Measurements from ENCODE around the gene PCGF1.
A peak's percentile ranks its signal among the peaks of the same experiment; 100 is the strongest.
"Not testable (repeated sequence)": the region's sequence is repeated elsewhere in the genome, so short reads cannot be mapped to it uniquely, and the experiment has no call there.

Gene PCGF1

GRCh38 chr2:74499940-74500577 is 7.4 kb downstream of the PCGF1 start:
- no peak for DNase-seq (ENCODE audit: low read depth in 3 of 3, low spot score in 1 of 3)

- no peak for DNase-seq (ENCODE audit: low read depth in 3 of 3, low spot score in 1 of 3)
These were observed 8.1 kb downstream of the PCGF1 start, which contains the start of gene LBX2 for GRCh38 chr2:74499267-74499939. LBX2 (minus strand) TSS chr2:74499603; CDS start chr2:74499537, 66 bp downstream.

- DNase-seq (ENCODE audit: low read depth in 3 of 3, low spot score in 1 of 3) = no peak
These were observed 8.8 kb downstream of the PCGF1 start for GRCh38 chr2:74498500-74499266.

DNA sequence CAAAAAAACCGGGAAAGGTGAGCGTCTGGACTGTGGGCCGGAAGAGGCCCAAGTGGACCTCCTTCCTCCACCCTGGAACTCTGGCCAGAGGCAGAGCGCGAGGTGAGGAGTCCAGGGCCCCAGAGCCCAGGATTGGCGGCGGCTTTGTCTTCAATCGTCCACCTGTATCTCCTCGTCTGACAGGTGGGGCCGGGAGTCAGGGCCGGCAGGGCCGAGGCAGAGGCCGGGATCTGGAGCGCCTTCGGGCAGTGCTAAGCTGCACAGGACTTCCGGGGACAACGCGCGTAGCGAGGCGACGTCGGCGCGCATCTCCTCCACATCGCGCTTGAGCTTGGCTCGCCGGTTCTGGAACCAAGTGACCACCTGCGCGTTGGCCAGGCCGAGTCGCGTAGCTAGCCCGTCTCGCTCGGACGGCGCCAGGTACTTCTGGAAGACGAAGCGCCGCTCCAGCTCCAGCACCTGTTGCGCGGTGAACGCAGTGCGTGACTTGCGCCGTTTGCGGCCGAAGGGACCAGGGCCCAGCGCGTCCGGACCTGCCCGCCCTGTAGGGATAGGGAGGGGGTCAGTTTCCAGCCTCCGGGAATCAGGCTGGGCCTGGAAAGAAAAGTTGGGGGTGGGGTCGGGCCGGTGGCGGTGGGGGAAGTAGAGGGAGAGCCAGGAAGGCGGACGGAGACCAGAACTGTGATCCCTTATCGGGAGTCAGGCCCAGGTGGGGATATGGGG is 9.6 kb downstream of the PCGF1 start:
- no peak for DNase-seq (ENCODE audit: low read depth in 3 of 3, low spot score in 1 of 3)

GRCh38 chr2:74496997-74497776 is 10.3 kb downstream of the PCGF1 start:
- no peak for DNase-seq (ENCODE audit: low read depth in 3 of 3, low spot score in 1 of 3)

GRCh38 chr2:74495440-74495839 is 12.1 kb downstream of the PCGF1 start:
- DNase-seq (ENCODE audit: low read depth in 3 of 3, low spot score in 1 of 3) = no peak

DNA sequence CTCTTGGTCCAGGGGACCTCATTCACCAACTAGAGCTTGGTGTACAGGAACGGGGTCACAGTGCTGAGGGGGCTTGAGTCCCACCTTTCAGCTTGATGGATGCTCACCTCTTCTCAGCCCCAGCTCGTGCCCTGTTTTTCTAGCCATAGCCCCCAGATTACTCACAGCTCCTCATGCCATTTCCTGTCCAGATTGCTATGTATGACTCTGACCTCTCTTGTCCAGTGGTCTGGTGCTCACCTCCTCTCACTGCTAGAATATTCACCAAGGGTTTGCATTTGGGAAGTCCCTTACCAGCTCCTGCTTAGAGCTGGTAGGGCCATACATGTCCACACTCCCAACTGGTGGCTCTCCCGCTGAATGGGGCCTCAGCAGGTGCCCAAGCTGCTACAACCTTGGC is 13.9 kb downstream of the PCGF1 start:
- DNase-seq (ENCODE audit: low read depth in 3 of 3, low spot score in 1 of 3) = no peak

DNA sequence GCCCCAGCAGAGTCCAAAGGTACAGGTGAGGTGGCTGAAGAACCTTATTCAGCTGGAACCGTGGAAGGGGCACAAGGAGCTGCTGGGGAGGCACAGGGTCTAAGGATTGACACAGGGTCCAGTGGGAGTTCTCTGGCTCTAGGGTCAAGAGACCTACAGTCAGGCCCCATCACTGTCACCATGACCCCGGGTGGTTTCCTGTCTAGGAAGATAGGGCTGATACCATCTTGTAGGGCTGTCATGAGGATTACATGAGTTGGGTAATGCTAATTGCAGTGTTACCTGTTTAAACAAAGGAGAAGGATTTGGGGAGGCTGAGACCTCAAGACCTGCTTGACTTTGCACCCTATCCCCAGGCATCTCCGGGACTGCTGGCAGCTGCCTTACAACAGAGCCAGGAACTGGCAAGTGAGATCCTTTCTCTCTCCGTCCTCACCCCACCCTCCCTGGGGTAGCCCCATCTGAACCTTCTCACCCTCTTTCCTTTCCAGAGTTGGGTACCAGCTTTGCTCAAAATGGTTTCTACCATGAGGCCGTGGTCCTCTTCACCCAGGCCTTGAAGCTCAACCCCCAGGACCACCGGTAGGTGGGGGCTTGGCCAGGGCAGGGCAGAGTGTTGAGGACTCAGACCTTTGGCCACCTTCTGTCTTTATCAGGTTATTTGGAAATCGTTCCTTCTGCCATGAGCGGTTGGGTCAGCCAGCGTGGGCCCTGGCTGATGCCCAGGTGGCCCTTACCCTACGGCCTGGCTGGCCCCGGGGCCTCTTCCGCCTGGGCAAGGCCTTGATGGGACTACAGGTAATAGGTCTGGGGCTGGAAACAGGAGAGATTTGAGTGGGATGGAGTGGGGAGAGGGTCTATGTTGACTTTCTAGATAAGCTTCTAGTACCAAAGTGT is 15.6 kb downstream of the PCGF1 start:
- no peak for DNase-seq (ENCODE audit: low read depth in 3 of 3, low spot score in 1 of 3)

DNA sequence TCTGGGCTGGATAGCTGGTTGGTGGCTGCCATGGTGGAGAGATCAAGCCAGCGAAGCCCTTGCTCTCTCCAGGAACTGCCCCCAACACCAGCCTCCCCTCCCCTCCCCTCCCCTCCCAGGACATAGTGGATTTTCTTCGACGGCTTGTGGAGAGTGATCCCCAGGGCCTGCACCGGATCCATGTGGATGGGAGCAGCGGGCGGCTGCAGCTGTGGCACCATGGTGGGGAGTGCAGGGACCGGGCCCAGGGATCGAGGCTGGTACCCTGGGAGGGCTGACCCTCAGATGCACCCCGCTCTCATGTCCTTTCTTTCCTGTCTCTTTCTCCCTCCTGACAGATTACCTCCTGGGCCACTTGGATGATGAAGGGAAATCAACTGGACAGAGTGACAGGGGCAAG is 17.6 kb downstream of the PCGF1 start:
- no peak for DNase-seq (ENCODE audit: low read depth in 3 of 3, low spot score in 1 of 3)

- DNase-seq (ENCODE audit: low read depth in 3 of 3, low spot score in 1 of 3) = no peak
These were observed 18.6 kb downstream of the PCGF1 start for GRCh38 chr2:74488643-74489481.

DNA sequence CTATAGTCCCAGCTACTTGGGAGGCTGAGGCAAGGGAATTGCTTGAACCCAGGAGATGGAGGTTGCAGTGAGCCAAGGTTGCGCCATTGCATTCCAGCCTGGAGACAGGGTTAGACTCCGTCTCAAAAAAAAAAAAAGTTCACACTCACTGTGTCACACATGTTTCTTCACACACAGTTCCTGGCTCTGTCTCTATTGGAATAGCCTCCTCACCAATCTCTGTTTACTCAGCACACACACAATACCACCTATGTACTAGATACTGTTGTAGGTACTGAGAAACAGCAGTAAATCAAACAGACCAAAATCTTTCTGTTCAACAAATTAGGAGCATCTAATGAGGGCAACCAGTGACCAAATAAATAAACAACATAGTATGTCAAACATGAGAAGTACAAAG is 21.4 kb downstream of the PCGF1 start:
- no peak for DNase-seq (ENCODE audit: low read depth in 3 of 3, low spot score in 1 of 3)

DNA sequence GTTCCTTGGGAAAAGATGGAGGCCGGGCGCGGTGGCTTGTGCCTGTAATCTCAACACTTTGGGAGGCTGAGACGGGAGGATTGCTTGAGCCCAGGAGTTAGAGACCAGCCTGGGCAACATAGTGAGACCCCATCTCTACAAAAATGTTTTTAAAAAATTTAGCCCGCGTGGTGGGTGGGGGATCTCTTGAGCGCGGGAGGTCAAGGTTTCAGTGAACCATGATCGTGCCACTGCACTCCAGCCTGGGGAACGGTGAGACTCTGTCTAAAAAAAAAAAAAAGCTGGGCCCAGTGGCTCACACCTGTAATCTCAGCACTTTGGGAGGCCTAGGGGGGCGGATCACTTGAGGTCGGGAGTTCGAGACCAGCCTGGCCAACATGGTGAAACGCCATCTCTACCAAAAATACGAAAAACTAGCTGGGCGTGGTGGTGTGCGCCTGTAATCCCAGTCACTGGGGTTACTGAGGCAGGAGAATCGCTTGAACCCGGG is 23.8 kb downstream of the PCGF1 start:
- DNase-seq (ENCODE audit: low read depth in 3 of 3, low spot score in 1 of 3) = not testable (repeated sequence)

DNA sequence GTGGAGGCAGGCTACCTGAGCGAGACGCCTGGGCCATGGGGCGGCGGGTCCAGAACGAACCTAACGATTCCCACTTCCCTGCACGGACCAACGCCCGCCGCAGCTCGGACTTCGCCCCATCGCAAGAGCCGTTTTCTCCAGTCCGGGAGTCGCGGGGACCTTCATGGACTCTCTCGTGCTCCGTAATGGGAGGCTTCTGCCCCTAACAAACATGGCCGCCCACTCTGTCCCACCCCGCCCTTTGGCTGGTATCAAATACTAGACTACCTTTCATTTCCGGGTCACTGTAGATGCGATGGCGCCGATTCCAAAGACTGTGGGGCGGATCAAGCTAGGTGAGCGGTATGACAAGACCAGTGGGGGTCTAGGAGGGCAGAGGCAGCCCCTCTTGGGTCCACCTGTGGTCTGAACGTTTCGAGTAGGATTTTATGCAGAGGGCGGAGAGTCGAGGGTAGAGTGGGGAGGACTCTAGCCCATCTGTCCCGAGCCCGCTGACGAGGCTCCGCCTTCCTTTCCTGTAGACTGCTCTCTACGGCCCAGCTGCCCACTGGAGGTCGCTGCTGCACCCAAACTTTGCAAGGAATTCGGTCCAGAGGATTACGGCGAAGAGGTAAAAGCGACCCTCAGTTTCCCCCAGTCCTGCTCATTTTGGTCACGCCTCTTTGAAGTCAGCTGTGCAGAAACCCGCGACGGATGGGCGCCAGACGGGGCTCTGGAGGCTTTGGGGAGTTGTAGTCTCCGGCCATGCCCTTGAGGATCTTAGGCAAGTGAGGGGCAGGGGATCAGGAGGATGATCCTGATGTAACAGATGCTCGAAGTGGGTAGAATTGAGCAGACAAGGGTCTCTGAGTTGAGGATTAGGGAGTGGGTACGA is 24.5 kb downstream of the PCGF1 start, which contains the start of the genes CCDC142 and TTC31:
Gene CCDC142 (minus strand): TSS at position 198 of the 874 bp plus-strand sequence. CDS start 161 bp downstream, at position 37.
Gene TTC31 (plus strand): TSS at position 281 of the 874 bp plus-strand sequence. CDS start 15 bp downstream, at position 296.
- peak; percentile 78 to 83 (median 80) for DNase-seq (ENCODE audit: low read depth in 3 of 3, low spot score in 1 of 3)

DNA sequence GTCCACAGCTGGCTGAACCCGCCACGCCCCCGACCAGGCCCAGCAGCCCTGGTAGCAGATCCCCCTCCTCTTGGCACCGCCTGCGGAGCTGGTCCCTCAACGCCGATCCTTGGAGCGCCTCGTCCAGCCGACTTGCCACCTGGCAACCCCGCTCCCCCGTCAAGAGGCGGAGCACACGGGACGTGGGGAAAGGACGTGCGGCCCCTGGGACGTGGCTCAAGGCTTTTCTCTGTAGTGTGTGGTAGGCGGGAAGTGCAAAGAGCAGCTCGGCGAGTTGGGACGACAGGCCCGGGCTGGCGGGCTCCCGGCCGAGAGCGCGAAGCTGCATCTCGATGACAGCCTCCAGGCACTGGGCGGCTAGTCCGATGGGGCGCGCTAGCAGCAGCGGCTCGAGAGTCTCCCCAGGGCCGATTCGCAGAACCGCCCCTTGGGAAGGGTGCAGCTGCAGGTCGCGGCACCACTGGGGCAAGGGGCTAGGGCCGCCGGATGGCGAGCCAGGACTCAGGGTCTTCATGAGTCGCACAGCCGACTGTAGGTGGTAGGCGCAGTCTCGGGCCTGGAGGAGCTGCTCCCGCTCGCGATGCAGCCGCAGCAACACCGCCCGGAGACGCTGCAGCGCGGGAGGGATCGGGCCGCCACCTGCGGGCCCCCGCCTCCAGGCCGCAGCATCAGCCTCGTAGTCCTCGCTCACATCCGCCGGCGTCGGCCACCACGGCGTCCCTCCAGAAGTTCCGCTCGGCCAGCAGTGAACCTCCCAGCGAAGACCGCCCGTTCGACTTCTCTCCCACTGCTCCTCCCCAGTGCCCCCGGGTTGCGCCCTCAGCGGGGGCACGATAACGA is 25.3 kb downstream of the PCGF1 start:
- DNase-seq (ENCODE audit: low read depth in 3 of 3, low spot score in 1 of 3) = no peak

DNA sequence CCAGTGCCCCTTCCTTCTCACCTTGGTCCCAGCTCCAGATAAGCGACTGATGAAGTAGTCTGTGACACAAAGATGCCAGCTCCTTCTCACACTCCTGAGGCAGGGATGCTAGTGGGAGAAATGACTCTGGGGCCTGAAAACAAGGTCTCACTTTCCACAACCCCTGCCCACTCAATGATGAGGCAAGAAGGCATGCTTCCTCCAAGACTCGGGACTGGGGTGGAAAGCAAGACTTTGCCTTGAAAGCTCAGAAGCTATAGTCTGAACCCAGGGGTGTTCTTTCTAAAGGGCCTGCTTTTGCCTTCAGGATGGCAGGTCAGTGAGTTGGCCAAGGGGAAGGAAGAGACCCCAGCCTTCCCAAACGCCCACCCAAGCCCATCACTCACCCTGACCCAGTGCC is 26.1 kb downstream of the PCGF1 start:
- no peak for DNase-seq (ENCODE audit: low read depth in 3 of 3, low spot score in 1 of 3)

- no peak for DNase-seq (ENCODE audit: low read depth in 3 of 3, low spot score in 1 of 3)
These were observed 32.6 kb downstream of the PCGF1 start for GRCh38 chr2:74474899-74475298.
